ENCODE data around the gene NR2F1.
"Not testable (repeated sequence)": the region's sequence is repeated elsewhere in the genome, so short reads cannot be mapped to it uniquely, and the experiment has no call there.

DNA sequence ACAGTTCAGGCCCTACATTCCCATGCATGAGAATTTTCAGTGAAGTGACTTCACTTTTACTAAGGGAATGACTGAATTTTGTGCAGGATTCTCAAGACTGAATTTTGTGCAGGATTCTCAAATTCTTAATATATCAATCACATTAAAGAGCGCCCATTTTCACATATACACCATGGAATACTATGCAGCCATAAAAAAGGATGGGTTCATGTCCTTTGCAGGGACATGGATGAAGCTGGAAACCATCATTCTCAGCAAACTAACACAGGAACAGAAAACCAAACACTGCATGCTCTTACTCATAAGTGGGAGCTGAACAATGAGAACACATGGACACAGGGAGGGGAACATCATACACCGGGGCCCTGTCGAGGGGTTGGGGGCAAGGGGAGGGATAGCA, 33.4 kb upstream of the NR2F1 start:
- TF ChIP-seq SPI1, POLR2A (IDR thresholded peaks at IDR 0.05; ENCODE audit: low read depth, low read length): not testable (repeated sequence)
